Hematopoietic multipotent progenitor cell (in vitro differentiated cells): Measurements from ENCODE around the gene CETP. TPM values are rescaled to one million over a fixed set of nuclear protein-coding genes. Genes with fewer than 3 reads are reported as not detected.
A peak's percentile ranks its signal among the peaks of the same experiment; 100 is the strongest.
"Not testable (repeated sequence)": the region's sequence is repeated elsewhere in the genome, so short reads cannot be mapped to it uniquely, and the experiment has no call there.

Source experiments
- DNase-seq, 3 donors: peaks; one replicate each; pipeline ENCODE4 v3.0.0-alpha.2; 2011 to 2015; ENCODE audit warnings: low read depth in 2 of 3, low spot score in 2 of 3
- total RNA-seq: library from RNA; depleted of rRNA; stranded (reverse); fragments of >200 nt; gene quantifications from one replicate; pipeline ENCODE4 v1.2.3, GENCODE V29; 2012

The CETP gene
- total RNA-seq, 1 donor: 2.2 TPM

DNA sequence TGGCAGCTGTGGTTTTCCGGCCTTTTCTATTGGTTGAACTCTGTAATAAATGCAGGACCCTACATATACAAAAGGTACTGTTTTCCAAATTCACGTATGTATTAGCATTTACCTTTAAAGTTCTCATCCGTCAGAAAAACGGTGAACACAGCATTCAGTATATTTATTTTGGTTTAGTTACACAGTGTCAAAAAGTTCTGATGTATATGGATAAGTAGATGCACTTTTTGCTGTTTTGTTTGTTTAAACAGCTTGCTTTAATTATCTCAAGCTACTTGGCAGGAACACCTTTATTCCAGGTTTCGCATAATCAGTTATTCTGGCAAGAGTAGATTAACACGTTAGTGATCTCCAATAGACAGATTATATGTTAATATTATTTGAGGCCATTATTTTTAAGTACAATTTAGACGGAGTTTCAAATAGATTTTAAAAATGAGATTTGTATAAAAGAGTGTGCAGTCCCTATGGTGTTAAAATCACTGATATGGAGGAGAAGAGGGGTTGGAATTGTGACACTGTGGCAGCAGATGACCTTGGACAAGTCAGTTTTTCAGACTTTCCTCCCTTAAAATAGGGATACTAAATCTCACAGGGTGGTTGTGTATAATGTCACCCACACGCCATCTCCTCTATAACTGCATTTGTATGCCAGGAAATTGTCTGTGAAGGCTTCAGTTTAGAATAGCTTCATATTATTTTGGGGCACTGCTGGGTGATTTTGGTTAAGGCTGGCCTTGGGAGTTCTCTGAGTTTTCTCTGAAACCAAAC lies 27.7 kb upstream of the CETP start:
- no peak for DNase-seq

DNA sequence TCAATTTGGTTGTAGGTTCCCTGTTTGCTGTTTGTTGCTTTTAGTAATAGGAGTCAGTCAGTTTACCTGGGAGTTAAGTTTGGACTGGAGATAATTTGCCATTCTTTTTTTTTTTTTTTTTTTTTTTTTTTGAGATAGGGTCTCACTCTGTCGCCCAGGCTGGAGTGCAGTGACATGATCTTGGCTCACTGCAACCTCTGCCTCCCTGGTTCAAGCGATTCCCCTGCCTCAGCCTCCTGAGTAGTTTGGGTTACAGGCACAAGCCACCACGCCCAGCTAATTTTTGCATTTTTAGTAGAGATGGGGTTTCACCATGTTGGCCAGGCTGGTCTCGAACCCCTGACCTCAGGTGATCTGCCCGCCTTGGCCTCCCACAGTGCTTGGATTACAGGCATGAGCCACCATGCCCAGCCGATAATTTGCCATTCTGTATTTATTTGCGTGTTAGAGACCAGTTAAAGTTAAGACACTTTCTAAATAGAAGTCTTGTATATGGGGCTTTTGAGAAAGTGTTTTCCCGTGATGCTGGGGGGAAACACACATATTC lies 27.1 kb upstream of the CETP start:
- not testable (repeated sequence) for DNase-seq

GRCh38 chr16:56935201-56935600 lies 26.5 kb upstream of the CETP start:
- no peak for DNase-seq

GRCh38 chr16:56936491-56936890 lies 25.3 kb upstream of the CETP start:
- no peak for DNase-seq

DNA sequence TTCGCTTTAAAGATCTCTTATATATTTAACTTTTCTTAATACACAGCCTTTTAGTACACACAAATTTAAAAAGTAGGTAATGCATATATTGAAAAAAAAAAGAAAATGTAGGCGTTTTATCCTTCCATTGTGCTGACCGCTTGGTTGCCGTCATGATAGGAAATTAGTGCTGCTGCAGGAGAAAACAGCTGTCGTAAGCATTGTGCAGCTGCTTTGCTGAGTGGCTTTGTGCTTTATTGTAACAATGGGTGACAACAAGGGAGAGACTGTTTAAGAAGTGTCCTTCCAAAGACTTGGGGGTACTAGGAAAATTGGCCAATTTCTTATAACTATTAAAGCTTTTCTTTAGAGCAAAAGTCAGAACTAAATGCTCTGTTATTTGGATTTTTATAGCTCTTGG lies 24.8 kb upstream of the CETP start:
- DNase-seq: no peak

GRCh38 chr16:56938664-56939513 lies 22.9 kb upstream of the CETP start:
- no peak for DNase-seq

DNA sequence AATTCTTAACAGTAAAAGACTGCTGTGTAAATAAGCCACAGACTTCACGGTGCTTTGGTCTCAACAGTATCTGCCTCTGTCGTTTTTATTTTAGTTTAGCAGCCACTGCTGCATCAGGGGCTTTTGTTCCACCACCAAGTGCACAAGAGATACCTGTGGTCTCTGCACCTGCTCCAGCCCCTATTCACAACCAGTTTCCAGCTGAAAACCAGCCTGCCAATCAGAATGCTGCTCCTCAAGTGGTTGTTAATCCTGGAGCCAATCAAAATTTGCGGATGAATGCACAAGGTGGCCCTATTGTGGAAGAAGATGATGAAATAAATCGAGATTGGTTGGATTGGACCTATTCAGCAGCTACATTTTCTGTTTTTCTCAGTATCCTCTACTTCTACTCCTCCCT lies 21.9 kb upstream of the CETP start:
- no peak for DNase-seq

GRCh38 chr16:56941092-56941491 lies 20.7 kb upstream of the CETP start:
- DNase-seq: no peak

DNA sequence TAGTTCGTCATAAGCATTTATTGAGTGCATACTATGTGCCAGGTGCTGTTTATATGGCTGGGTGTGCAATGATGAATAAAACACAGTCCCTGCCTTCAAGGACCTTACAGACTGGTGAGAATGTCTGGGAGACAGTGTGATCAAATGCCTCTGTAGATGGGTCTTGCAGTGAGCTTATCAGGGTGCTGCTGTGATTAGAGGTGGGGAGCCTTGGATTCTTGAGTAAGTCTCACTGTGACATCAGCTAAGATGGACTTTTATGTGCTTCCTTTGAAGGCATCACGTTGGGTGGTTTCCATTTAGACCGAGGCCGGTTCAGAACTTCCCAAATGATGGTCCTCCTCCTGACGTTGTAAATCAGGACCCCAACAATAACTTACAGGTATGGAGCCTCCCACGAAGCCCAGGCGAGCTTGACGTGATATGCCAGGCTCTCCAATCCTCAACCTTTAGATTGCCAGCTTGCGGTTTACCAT lies 19.9 kb upstream of the CETP start:
- no peak for DNase-seq

DNA sequence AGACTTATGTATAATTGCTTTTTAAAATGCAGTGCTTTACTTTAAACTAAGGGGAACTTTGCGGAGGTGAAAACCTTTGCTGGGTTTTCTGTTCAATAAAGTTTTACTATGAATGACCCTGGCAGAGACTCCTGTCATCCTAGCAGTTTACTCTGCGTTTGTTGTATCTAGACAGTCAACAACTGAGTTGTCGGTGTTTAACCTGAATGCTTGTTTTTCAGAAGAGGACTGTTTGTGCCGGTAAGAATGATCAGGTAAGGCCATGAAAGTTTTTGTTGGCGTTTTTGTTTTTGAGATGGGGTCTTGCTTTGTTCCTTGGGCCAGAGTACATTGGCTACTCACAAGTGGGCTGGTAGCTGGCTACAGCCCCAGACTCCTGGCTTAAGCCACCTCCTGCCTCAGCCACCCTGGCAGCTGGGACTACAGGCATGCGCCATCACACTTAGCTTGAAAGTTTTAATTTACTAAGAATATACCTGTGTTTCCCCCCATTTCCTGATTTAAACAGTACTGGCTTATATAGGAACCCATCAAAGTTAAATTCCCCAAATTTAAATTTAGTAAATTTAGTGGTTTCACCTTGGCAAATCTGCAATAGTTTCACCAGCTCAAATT lies 17.9 kb upstream of the CETP start:
- DNase-seq: no peak

DNA sequence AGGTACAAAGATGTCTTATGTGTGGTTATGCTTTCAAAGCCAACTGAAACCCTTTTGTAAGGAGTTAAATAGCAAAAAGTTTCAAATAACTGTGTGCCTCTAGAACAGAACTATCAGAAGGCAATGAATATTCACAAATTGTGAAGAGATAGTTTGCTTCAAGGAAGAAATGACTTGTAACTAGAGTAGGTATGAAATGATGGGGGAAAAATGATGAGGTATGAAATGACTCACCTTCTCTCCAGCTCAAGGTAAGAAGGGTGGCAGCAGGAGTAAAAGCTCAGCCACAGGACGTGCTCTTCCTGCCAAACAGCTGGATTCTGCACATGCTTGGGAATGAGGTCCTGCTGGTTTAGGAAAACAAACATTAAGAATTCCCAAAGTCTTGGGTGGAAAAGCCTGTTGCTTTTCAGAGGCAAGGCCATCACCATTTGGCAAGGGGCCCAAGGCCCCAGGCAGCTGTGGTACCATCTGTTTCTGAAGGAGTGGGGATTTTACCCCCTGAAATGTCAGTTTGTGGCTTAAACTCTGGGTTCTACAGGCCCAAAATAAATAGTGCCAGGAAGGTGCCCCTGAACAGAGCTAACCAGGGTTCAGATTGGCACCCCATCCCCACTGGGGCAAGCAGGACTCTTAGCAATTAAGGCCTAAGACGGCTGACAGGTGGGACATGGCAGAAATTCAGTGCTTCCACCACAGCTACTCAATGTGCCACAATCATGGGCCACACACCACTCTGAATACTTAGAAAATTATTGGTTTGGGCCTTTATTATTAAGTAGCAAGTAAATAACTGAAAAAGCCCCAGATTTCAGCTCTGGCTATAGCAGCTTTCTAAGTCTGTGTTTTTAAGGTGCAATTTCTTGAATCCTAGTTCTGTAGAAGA lies 16.6 kb upstream of the CETP start:
- no peak for DNase-seq

DNA sequence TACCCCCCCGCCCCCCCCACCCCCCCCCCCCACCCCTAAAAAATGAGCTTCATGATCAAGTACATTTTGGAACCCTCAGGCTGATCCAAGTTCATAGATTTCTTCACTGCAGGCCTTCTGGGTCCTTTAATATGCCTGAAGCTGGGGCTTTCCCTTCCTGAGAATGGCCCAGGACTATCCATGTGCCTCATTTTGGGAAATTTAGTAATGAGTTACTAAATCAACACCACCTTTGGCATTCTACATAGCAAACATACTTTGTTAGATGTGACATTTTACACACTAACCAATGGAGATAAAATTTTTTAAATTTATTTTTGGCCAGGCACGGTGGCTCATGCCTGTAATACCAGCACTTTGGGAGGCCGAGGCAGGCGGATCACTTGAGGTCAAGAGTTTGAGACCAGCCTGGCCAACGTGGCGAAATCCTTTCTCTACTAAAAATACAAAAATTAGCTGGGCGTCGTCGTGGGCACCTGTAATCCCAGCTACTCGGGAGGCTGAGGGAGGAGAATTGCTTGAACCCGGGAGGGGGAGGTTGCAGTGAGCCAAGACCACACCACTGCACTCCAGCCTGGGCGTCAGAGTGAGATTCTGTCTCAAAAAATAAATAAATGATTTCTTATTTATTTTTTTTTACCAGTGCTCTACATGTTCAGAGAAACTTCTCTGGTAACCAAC lies 15.8 kb upstream of the CETP start:
- no peak for DNase-seq

GRCh38 chr16:56946767-56947603 lies 14.8 kb upstream of the CETP start:
- no peak for DNase-seq

GRCh38 chr16:56947604-56947995 lies 14.2 kb upstream of the CETP start:
- DNase-seq: no peak

GRCh38 chr16:56948234-56948633 lies 13.5 kb upstream of the CETP start:
- DNase-seq: no peak

GRCh38 chr16:56950051-56950450 lies 11.7 kb upstream of the CETP start:
- no peak for DNase-seq

DNA sequence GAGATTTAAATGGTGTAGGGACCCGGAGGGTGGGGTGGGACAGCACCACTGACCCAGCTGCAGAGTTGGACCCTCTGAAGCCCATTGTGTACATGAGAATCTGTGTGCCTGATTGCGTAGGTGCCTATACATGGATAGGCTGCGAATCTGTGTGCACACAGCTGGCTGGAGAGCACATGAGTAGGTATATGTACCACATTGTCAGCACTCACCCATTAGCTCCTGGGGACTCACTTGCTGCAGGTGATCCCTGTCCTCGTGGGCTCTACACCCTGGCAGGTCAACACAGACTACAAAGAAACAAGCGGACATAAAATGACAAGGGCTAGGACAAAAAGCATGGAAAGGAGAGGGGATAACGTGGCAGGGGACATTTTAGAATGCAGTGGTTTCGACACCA lies 11.3 kb upstream of the CETP start:
- DNase-seq: no peak

DNA sequence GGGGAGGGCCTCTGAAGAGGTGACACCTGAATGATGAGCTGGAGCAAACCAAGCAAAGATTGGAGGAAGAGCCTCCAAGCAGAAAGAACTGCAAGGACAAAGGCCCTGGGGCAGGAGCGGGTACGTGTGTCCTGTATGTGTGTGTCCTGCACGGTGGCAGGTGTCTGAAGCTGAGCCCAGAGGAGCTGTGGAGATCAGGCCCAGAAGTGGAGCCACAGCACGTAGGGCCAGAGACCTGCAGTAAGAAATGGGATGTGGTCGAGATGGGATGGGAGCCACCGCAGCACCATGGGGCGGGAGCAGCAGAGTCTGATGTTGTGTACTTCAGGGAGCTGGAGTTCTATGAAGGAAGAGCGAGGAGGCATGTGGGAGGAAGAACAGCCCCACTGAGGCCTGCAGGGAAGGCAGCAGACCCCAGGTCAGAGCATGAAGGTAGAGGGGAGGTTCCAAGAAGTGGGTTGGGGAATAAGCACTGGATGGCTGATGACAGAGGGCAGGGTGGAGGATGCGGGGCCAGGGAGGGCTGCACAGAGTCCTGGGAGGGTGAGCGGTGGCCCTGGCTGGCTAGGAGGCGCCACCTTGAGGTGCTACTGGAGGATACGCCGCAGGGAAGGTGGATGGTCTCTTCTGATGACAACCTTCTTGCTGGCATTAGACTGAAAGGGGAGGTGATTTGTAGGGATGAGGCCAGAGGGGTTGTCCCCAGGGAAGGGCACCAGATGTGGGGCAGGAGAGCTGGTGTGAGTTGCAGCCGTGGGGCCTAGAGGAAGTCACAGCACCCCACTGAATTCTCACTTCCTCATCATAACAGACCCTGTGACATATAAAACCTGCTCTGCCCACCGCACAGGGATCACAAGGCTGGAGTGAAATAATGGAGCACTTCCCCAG lies 10.6 kb upstream of the CETP start:
- DNase-seq: peak in 2 of 3 donors; percentile 60
